K562 (cell line): ENCODE results near the gene C1QL3. TPM values are rescaled to one million over a fixed set of nuclear protein-coding genes. Genes with fewer than 3 reads are reported as not detected.

ENCODE experiments used
- ATAC-seq: fragments of 200-7000 bp; cut with Tn5 transposase; 3 replicates; pipeline ENCODE4 v1.9.1; 2020; ENCODE audit warnings: moderate library complexity
- BruUV-seq: library from RNA; stranded (reverse); fragments of 400-500 nt; replicated peaks from 2 replicates; lab custom pipeline; 2021; lab: Mats Ljungman, UMichigan
- CTCF ChIA-PET: fragments of 300-600 bp; formaldehyde crosslinking; extraction: SDS; loops from one replicate; lab custom pipeline; 2021; ENCODE audit warnings: low intra/inter-chr PET ratio; lab: Yijun Ruan, JAX
- POLR2A ChIA-PET: fragments of 300-600, 350-650 bp; sonication (Branson Sonifier 250); formaldehyde crosslinking; extraction: SDS; loops from one replicate; lab custom pipeline; 2021; ENCODE audit warnings: antibody characterized with exemption, inconsistent platforms; lab: Yijun Ruan, JAX
- DNase-seq, 4 experiments: peaks; one replicate each; pipeline versions ENCODE4 v3.0.0 to v3.0.0-alpha.2; 2011 to 2018; ENCODE audit warnings: low spot score in 3 of 4, mixed read lengths in 3 of 4; ENCODE audit errors: extremely low read depth in 1 of 4
- FAIRE-seq: peaks from 2 replicates; lab custom pipeline; 2011; peaks lifted over from hg19 to GRCh38; lab: Jason Lieb, UNC
- H2AFZ ChIP-seq: 2 replicates; pipeline ENCODE4 v1.6.0; 2011; ENCODE audit warnings: low read depth, low read length, control low read depth, inconsistent platforms
- H3K27ac ChIP-seq: fragments of 200-600 bp; 3 replicates; pipeline ENCODE4 v1.8.0; 2011; ENCODE audit warnings: low read depth, mild to moderate bottlenecking, control low read depth, inconsistent platforms, low read length, moderate library complexity, mixed read lengths; ENCODE audit errors: extremely low read depth
- H3K27me3 ChIP-seq, 2 experiments: fragments of 300-600 bp in 1 of 2; 2 replicates in 1 of 2; 3 replicates in 1 of 2; pipeline versions ENCODE4 v1.6.0 to v1.8.0; 2011; ENCODE audit warnings: inconsistent platforms in 2 of 2, low read length in 2 of 2, mild to moderate bottlenecking in 1 of 2, mixed read lengths in 1 of 2, moderate library complexity in 1 of 2; ENCODE audit not compliant: control insufficient read depth in 2 of 2, insufficient read depth in 2 of 2
- H3K36me3 ChIP-seq: fragments of 300-600 bp; 3 replicates; pipeline ENCODE4 v1.8.0; 2011; ENCODE audit warnings: mild to moderate bottlenecking, low read length, inconsistent platforms; ENCODE audit not compliant: control insufficient read depth, insufficient read depth
- H3K4me1 ChIP-seq, 2 experiments: fragments of 200-600 bp in 1 of 2; replicated peaks in 1 of 2; 2 replicates in 1 of 2; 3 replicates in 1 of 2; pipeline versions ENCODE4 v1.5.1 to v1.8.0; 2011; ENCODE audit warnings: inconsistent platforms in 2 of 2, low read length in 2 of 2, mild to moderate bottlenecking in 1 of 2, mixed read lengths in 1 of 2, moderate library complexity in 1 of 2; ENCODE audit not compliant: control insufficient read depth in 2 of 2, insufficient read depth in 2 of 2
- H3K4me2 ChIP-seq: 2 replicates; pipeline ENCODE4 v1.6.1; 2011; ENCODE audit warnings: low read length, control low read depth, inconsistent platforms, mixed read lengths; ENCODE audit not compliant: insufficient read depth
- H3K4me3 ChIP-seq: fragments of 200-600 bp; sonication (generic), shearing (Covaris generic); 2 replicates; pipeline ENCODE4 v1.5.1; 2016; ENCODE audit warnings: control low read depth, inconsistent platforms
- H3K79me2 ChIP-seq: fragments of 200-600 bp; 3 replicates; pipeline ENCODE4 v1.8.0; 2011; ENCODE audit warnings: low read length, inconsistent platforms; ENCODE audit not compliant: control insufficient read depth, insufficient read depth
- H3K9ac ChIP-seq, 2 experiments: 2 replicates each; pipeline versions ENCODE4 v1.6.0 to v1.6.1; 2011; ENCODE audit warnings: low read depth in 2 of 2, low read length in 2 of 2, control low read depth in 1 of 2, inconsistent platforms in 1 of 2, mild to moderate bottlenecking in 1 of 2, mixed read lengths in 1 of 2; ENCODE audit not compliant: insufficient read depth in 1 of 2
- H3K9me1 ChIP-seq: one replicate; pipeline ENCODE4 v1.6.0; 2011; ENCODE audit warnings: inconsistent platforms, mild to moderate bottlenecking, low read length, moderate library complexity; ENCODE audit not compliant: control insufficient read depth, insufficient read depth
- H3K9me3 ChIP-seq: replicated peaks from 2 replicates; pipeline ENCODE4 v1.5.1; 2011; ENCODE audit warnings: low read depth, low read length, inconsistent platforms; ENCODE audit not compliant: control insufficient read depth, insufficient read depth
- H4K20me1 ChIP-seq: replicated peaks from 2 replicates; pipeline ENCODE4 v1.6.1; 2011; ENCODE audit warnings: low read length, inconsistent platforms, mixed read lengths; ENCODE audit not compliant: control insufficient read depth, insufficient read depth
- CEBPG ChIP-seq, 3 experiments: fragments of 200-800 bp in 1 of 3; sonication (Bioruptor generic) in 1 of 3; sonication (generic) in 1 of 3; formaldehyde crosslinking in 1 of 3; IDR thresholded peaks in 2 of 3; conservative IDR thresholded peaks in 1 of 3; 2 replicates each; pipeline versions ENCODE4 v1.6.1 to v1.8.0; 2016 to 2022; ENCODE audit warnings: missing compliant biosample characterization in 2 of 3, missing genetic modification characterization in 2 of 3, mild to moderate bottlenecking in 1 of 3, missing genetic modification reagents in 1 of 3
- HMG20A ChIP-seq: fragments of 450-650 bp; formaldehyde crosslinking; conservative IDR thresholded peaks from 2 replicates; pipeline ENCODE4 v1.4.0; 2020; ENCODE audit warnings: mild to moderate bottlenecking, mixed read lengths
- KDM2B ChIP-seq: fragments of 250-450 bp; sonication (Bioruptor Pico); IDR thresholded peaks from 2 replicates; pipeline ENCODE4 v1.8.0; 2021; ENCODE audit warnings: mild to moderate bottlenecking, moderate library complexity
- MTA1 ChIP-seq: fragments of 450-650 bp; IDR thresholded peaks from 2 replicates; pipeline ENCODE4 v1.6.1; 2017; ENCODE audit warnings: borderline replicate concordance
- NFIC ChIP-seq: fragments of 450-650 bp; IDR thresholded peaks from 2 replicates; pipeline ENCODE4 v1.6.1; 2017; ENCODE audit warnings: mild to moderate bottlenecking, inconsistent platforms
- PYGO2 ChIP-seq: fragments of 450-650 bp; IDR thresholded peaks from 2 replicates; pipeline ENCODE4 v1.6.1; 2016; ENCODE audit warnings: mild to moderate bottlenecking, missing genetic modification characterization, moderate library complexity, missing compliant biosample characterization
- SETDB1 ChIP-seq: IDR thresholded peaks from one replicate; pipeline ENCODE4 v1.6.1; 2012; ENCODE audit warnings: low read length, control low read depth, inconsistent platforms
- ZFX ChIP-seq: sonication (generic); formaldehyde crosslinking; IDR thresholded peaks from 2 replicates; pipeline ENCODE4 v1.8.0; 2022; ENCODE audit warnings: mild to moderate bottlenecking, missing genetic modification reagents, moderate library complexity
- ZKSCAN8 ChIP-seq: fragments of 200-800 bp; sonication (Bioruptor generic); IDR thresholded peaks from 2 replicates; pipeline ENCODE4 v1.6.1; 2016; ENCODE audit warnings: missing genetic modification characterization, missing compliant biosample characterization
- ZNF311 ChIP-seq: fragments of 250-450 bp; sonication (Bioruptor Pico); IDR thresholded peaks from 2 replicates; pipeline ENCODE4 v1.4.0; 2020; ENCODE audit warnings: mild to moderate bottlenecking, moderate library complexity
- ZNF77 ChIP-seq: fragments of 250-450 bp; sonication (Bioruptor Pico); IDR thresholded peaks from 2 replicates; pipeline ENCODE4 v1.5.0; 2020
- WGBS: fragments of 100-300 bp; shearing (Covaris generic); methylation state at CpG from one replicate; pipeline ENCODE4 v1.1.6; 2016; ENCODE audit warnings: low coverage, mixed read lengths; ENCODE audit not compliant: insufficient coverage; ENCODE audit errors: missing lambda C conversion rate; 5-methylcytosine and 5-hydroxymethylcytosine counted together
- in situ Hi-C: fragments of 300-500 bp; cut with MboI; formaldehyde crosslinking; loops from 4 replicates; pipeline ENCODE4 v1.15.0; 2018; ENCODE audit warnings: inconsistent platforms, mixed read lengths
- intact Hi-C: fragments of 100-400 bp; cut with micrococcal nuclease; formaldehyde crosslinking; loops from 2 replicates; pipeline ENCODE4 v1.14.2; 2022
- polyA plus RNA-seq, 8 experiments: library from polyadenylated mRNA; depleted of rRNA in 4 of 8; stranded (reverse) in 5 of 8; unstranded in 3 of 8; fragments of >200 nt; fragmentation: Nextera tagmentation in 2 of 8; fragmentation: Illumina TruSeq in 1 of 8; extraction: Ambion mirVana in 2 of 8; extraction: Trizol in 1 of 8; gene quantifications; 2 replicates each; pipeline versions ENCODE4 v1.2.1 to v1.2.3, GENCODE V29; 2011 to 2014; ENCODE audit warnings: inconsistent platforms in 1 of 8, missing spikeins in 1 of 8
- total RNA-seq, 7 experiments: library from RNA; depleted of rRNA in 6 of 7; stranded (reverse); fragments of >200 nt in 6 of 7; fragmentation: Illumina TruSeq in 2 of 7; extraction: Trizol in 2 of 7; gene quantifications; 2 replicates each; pipeline versions ENCODE4 v1.2.1 to v1.2.3, GENCODE V29; 2011 to 2021; ENCODE audit warnings: low replicate concordance in 1 of 7
- TF ChIP-seq, protein P1 (sequence below): sonication (generic); formaldehyde crosslinking; IDR thresholded peaks from 2 replicates; pipeline ENCODE4 v1.4.0; 2020; ENCODE audit warnings: mild to moderate bottlenecking, missing genetic modification reagents
- TF ChIP-seq, protein P2 (sequence below): fragments of 250-450 bp; sonication (Bioruptor Pico); IDR thresholded peaks from 2 replicates; pipeline ENCODE4 v1.4.0; 2020; ENCODE audit warnings: borderline replicate concordance
- TF ChIP-seq, protein P3 (sequence below): fragments of 450-650 bp; IDR thresholded peaks from 2 replicates; pipeline ENCODE4 v1.6.1; 2018; ENCODE audit warnings: mild to moderate bottlenecking, low read depth; ENCODE audit not compliant: partially characterized antibody
- TF ChIP-seq, protein P4 (sequence below): fragments of 450-650 bp; IDR thresholded peaks from 2 replicates; pipeline ENCODE4 v1.7.0; 2016; ENCODE audit warnings: borderline replicate concordance

The C1QL3 gene
- total and polyA plus RNA-seq, 9 of the 15 experiments (the other 6 are each of a cell fraction or from before 2014, with no cell fraction given), result 0.28 to 0.37 TPM; not detected in 7

DNA sequence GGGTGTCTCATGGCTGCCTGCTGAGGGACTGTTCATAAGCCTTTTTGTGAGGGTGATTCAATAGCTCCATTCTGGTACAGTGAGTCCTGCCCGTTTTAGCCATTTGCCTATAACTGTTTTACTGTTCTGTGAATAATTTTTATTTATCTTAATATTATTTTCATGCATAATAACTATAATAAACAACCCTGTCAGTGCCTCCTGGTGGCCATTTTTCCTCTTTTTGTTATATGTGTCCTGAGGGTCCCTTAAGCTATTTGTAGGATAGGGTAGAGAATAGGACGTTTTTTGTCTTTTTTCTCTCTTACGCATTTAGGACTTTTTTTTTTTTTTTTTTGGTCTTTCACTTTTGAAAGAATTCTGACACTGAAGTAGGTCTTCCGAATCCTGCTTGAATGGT is 2.9 kb downstream of the C1QL3 start:
- Histone ChIP-seq H3K4me1 (no peaks in the 10 kb centered on the region), H3K27me3 (no peaks in the 10 kb centered on the region), H3K27ac (no peak overlapping the region), H3K36me3 (no peaks in the 10 kb centered on the region), H2AFZ (no peak overlapping the region), H4K20me1 (no peaks in the 10 kb centered on the region), H3K4me3 (no peak overlapping the region), H3K4me2 (no peak overlapping the region), H3K79me2 (no peaks in the 10 kb centered on the region), H3K9ac (no peak overlapping the region), H3K9me3 (0 out of 2 replicates have a peak, but pooled peaks cover 2% of the 10 kb centered on the region), H3K9me1 (no peaks in the 10 kb centered on the region)
- no TSS peak for BruUV-seq
- 39% methylated on average over 1 of the region's 4 CpGs for WGBS
- ATAC-seq, result no peak
- no peak for FAIRE-seq
- in situ Hi-C loops, result no loop called here
- DNase-seq, result no peak
- POLR2A ChIA-PET, result no interaction called here
- CTCF ChIA-PET, result no interaction called here
- intact Hi-C loops, result no loop called here
- TF ChIP-seq, protein P1, sequence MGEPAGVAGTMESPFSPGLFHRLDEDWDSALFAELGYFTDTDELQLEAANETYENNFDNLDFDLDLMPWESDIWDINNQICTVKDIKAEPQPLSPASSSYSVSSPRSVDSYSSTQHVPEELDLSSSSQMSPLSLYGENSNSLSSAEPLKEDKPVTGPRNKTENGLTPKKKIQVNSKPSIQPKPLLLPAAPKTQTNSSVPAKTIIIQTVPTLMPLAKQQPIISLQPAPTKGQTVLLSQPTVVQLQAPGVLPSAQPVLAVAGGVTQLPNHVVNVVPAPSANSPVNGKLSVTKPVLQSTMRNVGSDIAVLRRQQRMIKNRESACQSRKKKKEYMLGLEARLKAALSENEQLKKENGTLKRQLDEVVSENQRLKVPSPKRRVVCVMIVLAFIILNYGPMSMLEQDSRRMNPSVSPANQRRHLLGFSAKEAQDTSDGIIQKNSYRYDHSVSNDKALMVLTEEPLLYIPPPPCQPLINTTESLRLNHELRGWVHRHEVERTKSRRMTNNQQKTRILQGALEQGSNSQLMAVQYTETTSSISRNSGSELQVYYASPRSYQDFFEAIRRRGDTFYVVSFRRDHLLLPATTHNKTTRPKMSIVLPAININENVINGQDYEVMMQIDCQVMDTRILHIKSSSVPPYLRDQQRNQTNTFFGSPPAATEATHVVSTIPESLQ (CRISPR knock-in tag), result no peak
- TF ChIP-seq ZFX (CRISPR knock-in tag) (no peak), KDM2B (CRISPR knock-in tag) (no peak), NFIC (no peak), ZNF311 (CRISPR knock-in tag) (no peak), PYGO2 (no peak), MTA1 (no peak), CEBPG (CRISPR knock-in tag; IDR thresholded peaks at IDR 0.05) (no peak), CEBPG (tag; conservative IDR thresholded peaks at IDR 0.05 in 1 of 2, IDR thresholded peaks at IDR 0.05 in 1 of 2) (no peak), ZKSCAN8 (CRISPR knock-in tag) (no peak), SETDB1 (no peak), HMG20A (CRISPR knock-in tag) (no peak), ZNF77 (CRISPR knock-in tag) (no peak)
- TF ChIP-seq, protein P2, sequence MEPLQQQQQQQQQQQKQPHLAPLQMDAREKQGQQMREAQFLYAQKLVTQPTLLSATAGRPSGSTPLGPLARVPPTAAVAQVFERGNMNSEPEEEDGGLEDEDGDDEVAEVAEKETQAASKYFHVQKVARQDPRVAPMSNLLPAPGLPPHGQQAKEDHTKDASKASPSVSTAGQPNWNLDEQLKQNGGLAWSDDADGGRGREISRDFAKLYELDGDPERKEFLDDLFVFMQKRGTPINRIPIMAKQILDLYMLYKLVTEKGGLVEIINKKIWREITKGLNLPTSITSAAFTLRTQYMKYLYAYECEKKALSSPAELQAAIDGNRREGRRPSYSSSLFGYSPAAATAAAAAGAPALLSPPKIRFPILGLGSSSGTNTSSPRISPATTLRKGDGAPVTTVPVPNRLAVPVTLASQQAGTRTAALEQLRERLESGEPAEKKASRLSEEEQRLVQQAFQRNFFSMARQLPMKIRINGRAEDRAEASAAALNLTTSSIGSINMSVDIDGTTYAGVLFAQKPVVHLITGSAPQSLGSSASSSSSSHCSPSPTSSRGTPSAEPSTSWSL, result no peak
- TF ChIP-seq, protein P3, sequence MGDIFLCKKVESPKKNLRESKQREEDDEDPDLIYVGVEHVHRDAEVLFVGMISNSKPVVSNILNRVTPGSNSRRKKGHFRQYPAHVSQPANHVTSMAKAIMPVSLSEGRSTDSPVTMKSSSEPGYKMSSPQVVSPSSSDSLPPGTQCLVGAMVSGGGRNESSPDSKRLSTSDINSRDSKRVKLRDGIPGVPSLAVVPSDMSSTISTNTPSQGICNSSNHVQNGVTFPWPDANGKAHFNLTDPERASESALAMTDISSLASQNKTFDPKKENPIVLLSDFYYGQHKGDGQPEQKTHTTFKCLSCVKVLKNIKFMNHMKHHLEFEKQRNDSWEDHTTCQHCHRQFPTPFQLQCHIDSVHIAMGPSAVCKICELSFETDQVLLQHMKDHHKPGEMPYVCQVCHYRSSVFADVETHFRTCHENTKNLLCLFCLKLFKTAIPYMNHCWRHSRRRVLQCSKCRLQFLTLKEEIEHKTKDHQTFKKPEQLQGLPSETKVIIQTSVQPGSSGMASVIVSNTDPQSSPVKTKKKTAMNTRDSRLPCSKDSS, result no peak
- TF ChIP-seq, protein P4, sequence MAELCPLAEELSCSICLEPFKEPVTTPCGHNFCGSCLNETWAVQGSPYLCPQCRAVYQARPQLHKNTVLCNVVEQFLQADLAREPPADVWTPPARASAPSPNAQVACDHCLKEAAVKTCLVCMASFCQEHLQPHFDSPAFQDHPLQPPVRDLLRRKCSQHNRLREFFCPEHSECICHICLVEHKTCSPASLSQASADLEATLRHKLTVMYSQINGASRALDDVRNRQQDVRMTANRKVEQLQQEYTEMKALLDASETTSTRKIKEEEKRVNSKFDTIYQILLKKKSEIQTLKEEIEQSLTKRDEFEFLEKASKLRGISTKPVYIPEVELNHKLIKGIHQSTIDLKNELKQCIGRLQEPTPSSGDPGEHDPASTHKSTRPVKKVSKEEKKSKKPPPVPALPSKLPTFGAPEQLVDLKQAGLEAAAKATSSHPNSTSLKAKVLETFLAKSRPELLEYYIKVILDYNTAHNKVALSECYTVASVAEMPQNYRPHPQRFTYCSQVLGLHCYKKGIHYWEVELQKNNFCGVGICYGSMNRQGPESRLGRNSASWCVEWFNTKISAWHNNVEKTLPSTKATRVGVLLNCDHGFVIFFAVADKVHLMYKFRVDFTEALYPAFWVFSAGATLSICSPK, result no peak
